Endothelial cell of umbilical vein (primary cell): Measurements from ENCODE around the gene TMEM222. TPM values are rescaled to one million over a fixed set of nuclear protein-coding genes. Genes with fewer than 3 reads are reported as not detected.

Source experiments
- BruUV-seq: library from RNA; stranded (reverse); fragments of 400-500 nt; replicated peaks from 2 replicates; lab custom pipeline; 2021; lab: Mats Ljungman, UMichigan
- CTCF ChIA-PET: fragments of 300-600, 350-600 bp; sonication (Branson Sonifier 250); formaldehyde crosslinking; loops from one replicate; lab custom pipeline; 2021; ENCODE audit warnings: antibody characterized with exemption, inconsistent platforms; lab: Charles Lee
- POLR2A ChIA-PET: fragments of 300-600, 350-600 bp; sonication (Branson Sonifier 250); formaldehyde crosslinking; loops from one replicate; lab custom pipeline; 2021; ENCODE audit warnings: antibody characterized with exemption, inconsistent platforms; lab: Charles Lee
- DNase-seq: peaks from one replicate; pipeline ENCODE4 v3.0.0-alpha.2; 2011; ENCODE audit warnings: low read depth, low spot score
- FAIRE-seq: peaks from 2 replicates; lab custom pipeline; 2011; peaks lifted over from hg19 to GRCh38; lab: Jason Lieb, UNC
- H2AFZ ChIP-seq: 2 replicates; pipeline ENCODE4 v1.6.0; 2012; ENCODE audit warnings: low read depth, low read length, control low read depth, inconsistent platforms
- H3K27ac ChIP-seq: 2 replicates; pipeline ENCODE4 v1.5.1; 2011; ENCODE audit warnings: low read depth, mild to moderate bottlenecking, control low read depth, low read length, moderate library complexity; ENCODE audit not compliant: insufficient read depth
- H3K27me3 ChIP-seq, 2 experiments: 2 replicates each; pipeline versions ENCODE4 v1.6.0 to v1.6.1; 2011; ENCODE audit warnings: low read length in 2 of 2, mixed read lengths in 1 of 2; ENCODE audit not compliant: control insufficient read depth in 2 of 2, insufficient read depth in 2 of 2
- H3K36me3 ChIP-seq, 2 experiments: 2 replicates in 1 of 2; 3 replicates in 1 of 2; pipeline ENCODE4 v1.5.1; 2011; ENCODE audit warnings: low read length in 2 of 2, mild to moderate bottlenecking in 1 of 2, moderate library complexity in 1 of 2; ENCODE audit not compliant: control insufficient read depth in 2 of 2, insufficient read depth in 2 of 2; ENCODE audit errors: extremely low read depth in 1 of 2
- H3K4me1 ChIP-seq: 3 replicates; pipeline ENCODE4 v1.5.1; 2011; ENCODE audit warnings: mild to moderate bottlenecking, low read length; ENCODE audit not compliant: control insufficient read depth, insufficient read depth; ENCODE audit errors: extremely low read depth
- H3K4me2 ChIP-seq: 2 replicates; pipeline ENCODE4 v1.6.1; 2011; ENCODE audit warnings: low read length, control low read depth, mixed read lengths; ENCODE audit not compliant: insufficient read depth
- H3K4me3 ChIP-seq, 3 experiments: fragments of 200-600 bp in 1 of 3; sonication (generic), shearing (Covaris generic) in 1 of 3; replicated peaks in 1 of 3; 2 replicates each; pipeline ENCODE4 v1.5.1; 2011 to 2016; ENCODE audit warnings: control low read depth in 3 of 3, low read length in 3 of 3, mild to moderate bottlenecking in 2 of 3, inconsistent platforms in 1 of 3, low read depth in 1 of 3, moderate library complexity in 1 of 3; ENCODE audit not compliant: insufficient read depth in 1 of 3
- H3K79me2 ChIP-seq: 2 replicates; pipeline ENCODE4 v1.6.0; 2012; ENCODE audit warnings: low read length, inconsistent platforms; ENCODE audit not compliant: control insufficient read depth, insufficient read depth
- H3K9ac ChIP-seq: replicated peaks from 2 replicates; pipeline ENCODE3; 2011; ENCODE audit warnings: low read length, control low read depth; ENCODE audit not compliant: insufficient read depth; ENCODE audit errors: extremely low read depth
- H3K9me1 ChIP-seq: replicated peaks from 3 replicates; pipeline ENCODE4 v1.6.0; 2011; ENCODE audit warnings: mild to moderate bottlenecking, low read length; ENCODE audit not compliant: control insufficient read depth, insufficient read depth; ENCODE audit errors: extremely low read depth
- H3K9me3 ChIP-seq: replicated peaks from 2 replicates; pipeline ENCODE4 v1.5.1; 2012; ENCODE audit warnings: low read length, inconsistent platforms; ENCODE audit not compliant: control insufficient read depth, insufficient read depth
- H4K20me1 ChIP-seq: replicated peaks from 2 replicates; pipeline ENCODE3; 2011; ENCODE audit warnings: mild to moderate bottlenecking, low read length; ENCODE audit not compliant: control insufficient read depth, insufficient read depth; ENCODE audit errors: extremely low read depth
- CTCF ChIP-seq, 2 donors: IDR thresholded peaks; 1 replicate in 1 of 2; 2 replicates in 1 of 2; pipeline ENCODE4 v1.5.1; 2011; ENCODE audit warnings: low read length in 2 of 2, mild to moderate bottlenecking in 2 of 2, moderate library complexity in 2 of 2, control low read depth in 1 of 2, inconsistent platforms in 1 of 2, low read depth in 1 of 2; ENCODE audit not compliant: insufficient read depth in 1 of 2; ENCODE audit errors: extremely low read depth in 1 of 2
- JUN ChIP-seq: IDR thresholded peaks from 2 replicates; pipeline ENCODE4 v1.6.1; 2011; ENCODE audit warnings: borderline replicate concordance, low read depth; ENCODE audit not compliant: insufficient read length, insufficient read depth
- POLR2AphosphoS5 ChIP-seq: IDR thresholded peaks from 2 replicates; pipeline ENCODE4 v1.6.1; 2012; ENCODE audit warnings: low read depth, mild to moderate bottlenecking, control low read depth, low read length, moderate library complexity; ENCODE audit not compliant: insufficient read depth
- dilution Hi-C: fragments of 300-500 bp; cut with MboI; formaldehyde crosslinking; loops from one replicate; pipeline ENCODE4 v1.15.0; 2019; ENCODE audit warnings: low sequenced_read_pairs; ENCODE audit not compliant: extremely low pct_ligation_motif_present
- intact Hi-C: fragments of 100-400 bp; cut with micrococcal nuclease; formaldehyde crosslinking; loops from one replicate; pipeline ENCODE4 v1.10.0; 2022
- polyA plus RNA-seq, 4 experiments: library from polyadenylated mRNA; depleted of rRNA in 3 of 4; stranded (reverse) in 3 of 4; unstranded in 1 of 4; fragments of >200 nt; gene quantifications; 2 replicates each; pipeline versions ENCODE4 v1.2.1 to v1.2.3, GENCODE V29; 2011 to 2012; ENCODE audit warnings: missing spikeins in 1 of 4
- total RNA-seq: library from RNA; stranded (reverse); gene quantifications from 2 replicates; pipeline ENCODE4 v1.2.3, GENCODE V29; 2021

TMEM222 gene
- total and polyA plus RNA-seq, 2 donors (not counting 3 experiments of a cell fraction or from before 2014, with no cell fraction given): 45.8 to 76.1 TPM

GRCh38 chr1:27302612-27303011 lies 19.4 kb upstream of the TMEM222 start:
- CTCF ChIA-PET: interaction anchor here (0.8 to 10.9 kb wide), 9 partner anchors 10 to 304 kb away, joined by 3 to 275 read pairs (median 4); partner anchors contain the start of gene GPR3
- POLR2A ChIA-PET: no interaction called here

More at GRCh38 chr1:27302612-27303011, 19.4 kb upstream of the TMEM222 start:
- Histone ChIP-seq H3K27me3 (no peaks in the 10 kb centered on the region), H3K79me2 (no peaks in the 10 kb centered on the region), H4K20me1 (no peaks in the 10 kb centered on the region), H2AFZ (no peak overlapping the region), H3K27ac (no peak overlapping the region), H3K4me2 (no peak overlapping the region), H3K9me1 (no peaks in the 10 kb centered on the region), H3K4me1 (no peaks in the 10 kb centered on the region), H3K9ac (no peak overlapping the region), H3K4me3 (no peak overlapping the region), H3K9me3 (no peaks in the 10 kb centered on the region), H3K36me3 (peaks cover 0 to 18% of the 10 kb centered on the region in 2 experiments)
- TF ChIP-seq CTCF (IDR thresholded peaks at IDR 0.05; ENCODE audit: extremely low read depth in 1 of 2, insufficient read depth in 1 of 2, low read depth in 1 of 2, low read length in 2 of 2) (no peak), JUN (no peak), POLR2AphosphoS5 (no peak)
- FAIRE-seq (no peak), DNase-seq (no peak)
- intact Hi-C loops (loop anchor here (5.0 kb wide), 1 partner anchor 360 kb away; no protein-coding TSS in a partner anchor), dilution Hi-C loops (no loop called here)
- BruUV-seq: no TSS peak
